Testis (tissue), 3 donors: ENCODE measurements around the gene KIF17. TPM values are rescaled to one million over a fixed set of nuclear protein-coding genes. Genes with fewer than 3 reads are reported as not detected.

ENCODE experiments used
- DNase-seq: peaks from one replicate; pipeline ENCODE4 v3.0.0-alpha.2; 2019
- H3K27ac ChIP-seq, 2 donors: fragments of 200-600 bp; sonication (generic); one replicate each; pipeline ENCODE4 v1.5.1; 2019
- H3K27me3 ChIP-seq: fragments of 200-600 bp; sonication (generic); one replicate; pipeline ENCODE4 v1.5.1; 2019
- H3K36me3 ChIP-seq: fragments of 200-600 bp; sonication (generic); one replicate; pipeline ENCODE4 v1.5.1; 2017; ENCODE audit warnings: low read depth; ENCODE audit errors: missing control alignments
- H3K4me1 ChIP-seq: fragments of 200-600 bp; sonication (generic); one replicate; pipeline ENCODE4 v1.5.1; 2019
- H3K4me3 ChIP-seq, 2 donors: fragments of 200-600 bp; sonication (generic); one replicate each; pipeline ENCODE4 v1.5.1; 2017 to 2019
- H3K9me3 ChIP-seq: fragments of 200-600 bp; sonication (generic); one replicate; pipeline ENCODE4 v1.5.1; 2017
- CTCF ChIP-seq, 3 experiments: fragments of 450-650 bp in 2 of 3; fragments of 200-600 bp in 1 of 3; sonication (generic) in 1 of 3; IDR thresholded peaks; one replicate each; pipeline ENCODE4 v1.5.1; 2016 to 2019; ENCODE audit warnings: antibody characterized with exemption in 3 of 3, mild to moderate bottlenecking in 2 of 3, moderate library complexity in 1 of 3
- POLR2A ChIP-seq: fragments of 450-650 bp; IDR thresholded peaks from one replicate; pipeline ENCODE4 v1.6.1; 2017; ENCODE audit warnings: antibody characterized with exemption, mild to moderate bottlenecking, moderate library complexity
- WGBS, 2 donors: methylation state at CpG; one replicate each; pipeline ENCODE4 v1.1.5; 2018; 5-methylcytosine and 5-hydroxymethylcytosine counted together
- intact Hi-C: fragments of 100-400 bp; cut with DNase I; formaldehyde crosslinking; loops from one replicate; pipeline ENCODE4 v1.15.1; 2023; ENCODE audit warnings: low total_unique reads
- polyA plus RNA-seq: library from polyadenylated mRNA; stranded (reverse); fragments of 350-450 nt; fragmentation: Illumina TruSeq; extraction: RNeasy Lipid Tissue Mini Kit (QIAGEN cat#74804); gene quantifications from one replicate; pipeline ENCODE4 v1.2.3, GENCODE V29; 2014; ENCODE audit warnings: low read depth, low replicate concordance; ENCODE audit not compliant: insufficient read depth
- total RNA-seq, 2 donors: library from RNA; depleted of rRNA; stranded (reverse); fragments of >200 nt; gene quantifications; one replicate each; pipeline ENCODE4 v1.2.3, GENCODE V29; 2016

Gene KIF17
- total and polyA plus RNA-seq, 3 donors from 2014 or later: 36.1 to 80.2 (median 54.1) TPM

- H3K27ac ChIP-seq: no peak overlapping the region
- no peak overlapping the region for H3K4me3 ChIP-seq
- WGBS, 2 donors: 84 to 94% methylated on average over 15 to 35 of the region's 35 CpGs
- H3K9me3 ChIP-seq: no peaks in the 10 kb centered on the region
- TF ChIP-seq POLR2A (no peak), CTCF (IDR thresholded peaks at IDR 0.05) (no peak)
- intact Hi-C loops: no loop called here
- no peaks in the 10 kb centered on the region for H3K27me3 ChIP-seq
- no peaks in the 10 kb centered on the region for H3K4me1 ChIP-seq
- no peaks in the 10 kb centered on the region for H3K36me3 ChIP-seq
- no peak for DNase-seq
Observed at GRCh38 chr1:20723537-20724363, 5.9 kb upstream of the KIF17 start.

- no peaks in the 10 kb centered on the region for H3K9me3 ChIP-seq
- no peak for DNase-seq
Observed at GRCh38 chr1:20723159-20723536, 5.3 kb upstream of the KIF17 start.

GRCh38 chr1:20721117-20722061 is 3.6 kb upstream of the KIF17 start:
- no peaks in the 10 kb centered on the region for H3K36me3 ChIP-seq
- 91 to 92% methylated on average over 12 to 29 of the region's 29 CpGs for WGBS, 2 donors
- intact Hi-C loops: no loop called here
- no peaks in the 10 kb centered on the region for H3K27me3 ChIP-seq
- peaks cover 6% of the 10 kb centered on the region for H3K4me1 ChIP-seq
- H3K9me3 ChIP-seq: no peaks in the 10 kb centered on the region
- H3K4me3 ChIP-seq: no peak overlapping the region
- TF ChIP-seq POLR2A (no peak), CTCF (IDR thresholded peaks at IDR 0.05) (no peak)
- H3K27ac ChIP-seq: no peak overlapping the region
- no peak for DNase-seq

More at GRCh38 chr1:20723159-20723536, 5.3 kb upstream of the KIF17 start:
- no peaks in the 10 kb centered on the region for H3K36me3 ChIP-seq
- H3K4me3 ChIP-seq: no peak overlapping the region
- no peaks in the 10 kb centered on the region for H3K27me3 ChIP-seq
- 95 to 98% methylated on average over 2 to 4 of the region's 4 CpGs for WGBS, 2 donors
- H3K4me1 ChIP-seq: peaks cover under 1% of the 10 kb centered on the region
- no peak for TF ChIP-seq CTCF (IDR thresholded peaks at IDR 0.05)
- TF ChIP-seq POLR2A: no peak
- H3K27ac ChIP-seq: no peak overlapping the region
- intact Hi-C loops: no loop called here

- Histone ChIP-seq H3K36me3 (no peaks in the 10 kb centered on the region), H3K9me3 (no peaks in the 10 kb centered on the region), H3K4me1 (peaks cover 6% of the 10 kb centered on the region), H3K27me3 (no peaks in the 10 kb centered on the region), H3K4me3 (no peak overlapping the region), H3K27ac (no peak overlapping the region)
- WGBS, 2 donors: 87 to 89% methylated on average over 5 to 12 of the region's 12 CpGs
- intact Hi-C loops: no loop called here
- TF ChIP-seq CTCF (IDR thresholded peaks at IDR 0.05) (no peak), POLR2A (no peak)
- DNase-seq: no peak
Observed at GRCh38 chr1:20720631-20721091, 2.9 kb upstream of the KIF17 start.
